GM21825 (cell line): ENCODE measurements around the gene GAPDH.
"Not testable (repeated sequence)": the region's sequence is repeated elsewhere in the genome, so short reads cannot be mapped to it uniquely, and the experiment has no call there.

ENCODE experiments used
- ATAC-seq: cut with Tn5 transposase; IDR thresholded peaks from one replicate; pipeline ENCODE4 v1.9.1; 2021; ENCODE audit warnings: mild to moderate bottlenecking, moderate library complexity; ENCODE audit not compliant: unreplicated experiment

The GAPDH gene

GRCh38 chr12:6541371-6542165 is 7.3 kb downstream of the GAPDH start:
- ATAC-seq = no peak

GRCh38 chr12:6542209-6543009 is 8.1 kb downstream of the GAPDH start:
- no peak for ATAC-seq

- no peak for ATAC-seq
Measured at GRCh38 chr12:6546016-6546415, 11.7 kb downstream of the GAPDH start.

GRCh38 chr12:6547566-6547965 is 13.2 kb downstream of the GAPDH start:
- ATAC-seq = no peak

GRCh38 chr12:6547987-6548386 is 13.7 kb downstream of the GAPDH start:
- no peak for ATAC-seq

GRCh38 chr12:6548556-6548955 is 14.2 kb downstream of the GAPDH start:
- no peak for ATAC-seq

GRCh38 chr12:6548966-6549683 is 14.8 kb downstream of the GAPDH start:
- ATAC-seq = no peak

GRCh38 chr12:6549684-6550151 is 15.4 kb downstream of the GAPDH start:
- ATAC-seq = no peak

GRCh38 chr12:6550294-6551062 is 16.2 kb downstream of the GAPDH start:
- ATAC-seq = no peak

- no peak for ATAC-seq
Measured at GRCh38 chr12:6551063-6551461, 16.7 kb downstream of the GAPDH start.

GRCh38 chr12:6551496-6552139 is 17.3 kb downstream of the GAPDH start:
- ATAC-seq = no peak

- ATAC-seq = no peak
Measured at GRCh38 chr12:6552140-6552551, 17.8 kb downstream of the GAPDH start.

- no peak for ATAC-seq
Measured at GRCh38 chr12:6553051-6553868, 18.9 kb downstream of the GAPDH start.

- ATAC-seq = peak; percentile 49
Measured at GRCh38 chr12:6554168-6555017, 20.1 kb downstream of the GAPDH start.

GRCh38 chr12:6555018-6555691 is 20.8 kb downstream of the GAPDH start:
- ATAC-seq = peak; percentile 10

- ATAC-seq = not testable (repeated sequence)
Measured at GRCh38 chr12:6556496-6556817, 22.1 kb downstream of the GAPDH start.

GRCh38 chr12:6556857-6557256 is 22.5 kb downstream of the GAPDH start:
- no peak for ATAC-seq
